ENCODE measurements around the gene UBE4A. TPM values are rescaled to one million over a fixed set of nuclear protein-coding genes. Genes with fewer than 3 reads are reported as not detected.

Gene UBE4A
- total RNA-seq, 3 donors from 2014 or later: 42.3 to 50.1 (median 46.1) TPM

DNA sequence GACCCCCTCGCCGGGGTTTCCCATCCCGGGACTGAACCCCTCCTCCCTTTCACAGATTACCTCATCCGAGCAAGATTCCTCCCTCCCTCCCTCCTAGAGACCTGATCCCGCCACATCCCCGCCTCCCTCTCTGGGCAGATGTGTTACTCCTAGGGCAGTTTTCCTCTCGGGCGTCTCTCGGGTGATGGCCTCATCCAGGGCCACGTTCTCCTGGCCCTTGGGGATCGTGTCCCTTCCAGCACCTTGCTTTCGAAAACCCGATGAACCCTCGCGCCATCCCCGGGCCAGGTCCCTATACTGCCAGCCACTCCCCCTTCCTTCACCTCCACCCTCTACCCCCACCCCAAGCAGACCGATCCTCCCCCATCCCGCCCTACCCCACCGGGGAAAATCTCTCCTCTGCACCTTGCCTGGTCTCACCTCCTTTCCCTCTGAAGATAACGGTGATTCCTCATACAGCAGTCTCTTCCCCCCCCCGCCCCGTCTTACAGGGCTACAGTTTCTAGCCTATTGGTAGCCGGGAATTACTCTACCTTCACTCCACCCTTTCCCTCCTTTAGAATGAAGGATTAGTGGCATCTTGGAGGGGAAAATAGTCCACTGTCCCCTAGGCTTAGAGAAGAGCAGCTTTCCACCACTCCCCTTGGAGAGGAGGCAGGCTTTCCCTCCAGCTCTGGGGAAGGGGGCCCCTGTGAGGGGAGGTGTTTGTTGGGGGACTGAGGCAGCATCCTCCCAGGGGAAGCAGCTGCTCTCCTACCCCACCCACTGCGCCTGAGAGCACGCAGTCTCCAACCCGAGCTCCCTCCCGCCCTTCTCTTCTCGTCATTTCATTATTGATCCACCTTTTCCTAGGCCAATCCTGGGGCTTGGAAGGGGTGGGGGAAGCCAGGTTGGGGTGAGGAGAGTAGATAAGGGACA lies 78.1 kb downstream of the UBE4A start:
- TF ChIP-seq, protein P1, sequence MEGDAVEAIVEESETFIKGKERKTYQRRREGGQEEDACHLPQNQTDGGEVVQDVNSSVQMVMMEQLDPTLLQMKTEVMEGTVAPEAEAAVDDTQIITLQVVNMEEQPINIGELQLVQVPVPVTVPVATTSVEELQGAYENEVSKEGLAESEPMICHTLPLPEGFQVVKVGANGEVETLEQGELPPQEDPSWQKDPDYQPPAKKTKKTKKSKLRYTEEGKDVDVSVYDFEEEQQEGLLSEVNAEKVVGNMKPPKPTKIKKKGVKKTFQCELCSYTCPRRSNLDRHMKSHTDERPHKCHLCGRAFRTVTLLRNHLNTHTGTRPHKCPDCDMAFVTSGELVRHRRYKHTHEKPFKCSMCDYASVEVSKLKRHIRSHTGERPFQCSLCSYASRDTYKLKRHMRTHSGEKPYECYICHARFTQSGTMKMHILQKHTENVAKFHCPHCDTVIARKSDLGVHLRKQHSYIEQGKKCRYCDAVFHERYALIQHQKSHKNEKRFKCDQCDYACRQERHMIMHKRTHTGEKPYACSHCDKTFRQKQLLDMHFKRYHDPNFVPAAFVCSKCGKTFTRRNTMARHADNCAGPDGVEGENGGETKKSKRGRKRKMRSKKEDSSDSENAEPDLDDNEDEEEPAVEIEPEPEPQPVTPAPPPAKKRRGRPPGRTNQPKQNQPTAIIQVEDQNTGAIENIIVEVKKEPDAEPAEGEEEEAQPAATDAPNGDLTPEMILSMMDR (IDR thresholded peaks at IDR 0.05): no peak
- intact Hi-C loops (cut with DNase I, micrococcal nuclease): no loop called here
- ATAC-seq: peak; percentile 2

DNA sequence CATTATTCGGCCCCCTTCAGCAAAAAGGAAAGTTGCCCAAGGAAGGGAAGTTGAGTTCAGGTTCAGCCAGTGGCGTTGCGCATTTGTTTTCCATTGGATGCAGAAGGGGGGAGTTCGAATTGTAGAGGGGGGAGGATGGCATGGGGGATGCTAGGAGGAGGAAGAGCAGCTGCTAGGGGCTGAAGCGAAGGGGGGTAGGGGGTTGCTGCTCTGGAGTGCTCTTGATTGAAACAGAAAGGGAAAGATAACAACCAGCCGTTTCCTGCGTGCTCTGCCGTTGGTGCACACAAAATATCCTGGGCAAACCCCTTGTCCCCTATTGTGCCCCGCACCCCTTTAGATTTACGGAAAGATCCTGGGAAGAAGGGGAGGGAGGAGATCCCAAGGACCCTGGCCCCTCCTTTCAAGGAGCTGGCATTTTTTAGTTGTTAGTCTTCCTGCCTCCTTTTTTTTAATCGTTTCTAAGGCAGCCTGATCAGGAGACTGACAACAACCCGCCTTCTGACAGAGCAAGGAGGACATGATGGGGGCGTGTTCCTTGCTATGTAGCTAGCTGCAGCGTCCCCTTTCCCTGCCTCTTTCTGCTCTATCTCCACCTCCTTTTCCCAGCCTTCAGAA lies 79.0 kb downstream of the UBE4A start:
- intact Hi-C loops (cut with DNase I, micrococcal nuclease): no loop called here
- Histone ChIP-seq H3K9me3 (no peaks in the 10 kb centered on the region), H3K4me3 (no peak overlapping the region), H3K36me3 (ENCODE audit: low read depth) (no peaks in the 10 kb centered on the region), H3K4me1 (ENCODE audit: low read depth) (peaks cover 25% of the 10 kb centered on the region)
- TF ChIP-seq, protein P1 (IDR thresholded peaks at IDR 0.05): no peak
- ATAC-seq: peak; percentile 13
- DNase-seq: peak in 1 of 3 donors; percentile 67

More for the DNA sequence above, 78.1 kb downstream of the UBE4A start:
- peak; percentile 61 to 74 (median 67) for DNase-seq
- Histone ChIP-seq H3K4me1 (ENCODE audit: low read depth) (peaks cover 17% of the 10 kb centered on the region), H3K4me3 (peak overlapping the region; percentile 92), H3K9me3 (no peaks in the 10 kb centered on the region), H3K36me3 (ENCODE audit: low read depth) (no peaks in the 10 kb centered on the region)

DNA sequence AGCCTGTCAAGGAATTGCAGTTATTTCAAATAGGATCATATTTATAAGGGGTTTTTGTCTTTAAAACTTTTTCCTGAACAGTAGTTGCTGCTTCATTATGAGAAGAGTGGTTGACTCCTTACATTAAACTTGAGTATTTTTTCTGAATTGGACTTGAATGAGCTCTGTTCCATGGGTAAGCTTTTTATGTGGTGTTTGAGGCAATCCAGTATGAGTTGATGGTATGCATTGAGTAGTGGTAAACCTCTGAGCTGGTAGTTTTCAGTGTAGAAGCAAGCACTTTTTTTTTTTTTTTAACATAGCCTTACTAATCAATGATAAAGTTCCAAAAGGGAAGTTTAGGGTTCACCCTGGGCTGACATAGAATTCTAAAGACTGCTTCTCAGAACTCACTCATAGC lies 80.2 kb downstream of the UBE4A start:
- Histone ChIP-seq H3K4me3 (no peak overlapping the region), H3K9me3 (no peaks in the 10 kb centered on the region), H3K36me3 (ENCODE audit: low read depth) (no peaks in the 10 kb centered on the region), H3K4me1 (ENCODE audit: low read depth) (peaks cover 34% of the 10 kb centered on the region)
- no peak for ATAC-seq
- no peak for DNase-seq
- TF ChIP-seq, protein P1 (IDR thresholded peaks at IDR 0.05): no peak
- intact Hi-C loops (cut with DNase I, micrococcal nuclease): no loop called here

DNA sequence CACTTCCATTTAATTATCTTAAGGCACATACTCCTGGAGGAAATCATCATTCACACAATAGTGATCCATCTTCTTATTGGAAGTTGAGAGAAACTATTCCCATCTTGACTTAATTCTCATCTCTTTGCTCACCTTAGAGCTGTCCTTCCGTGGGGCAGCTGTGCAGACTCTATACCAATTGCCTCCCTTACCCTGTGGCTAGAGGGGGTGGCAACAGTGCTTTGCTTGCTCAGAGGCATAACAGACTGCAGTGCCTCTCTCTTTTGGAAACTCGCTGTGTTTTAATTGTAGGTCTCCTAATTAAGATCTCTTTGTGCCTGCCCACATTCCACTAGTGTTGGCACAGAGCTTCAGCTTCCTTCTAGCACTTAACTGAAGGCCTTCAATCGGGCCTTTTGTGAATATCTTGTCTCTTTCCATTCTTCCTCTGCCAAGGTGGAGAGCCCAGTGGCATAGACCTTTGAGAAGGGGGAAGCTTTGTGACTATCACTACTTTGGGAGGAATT lies 82.4 kb downstream of the UBE4A start:
- no peaks in the 10 kb centered on the region for H3K9me3 ChIP-seq
- H3K36me3 ChIP-seq (ENCODE audit: low read depth): no peaks in the 10 kb centered on the region
- H3K4me3 ChIP-seq: no peak overlapping the region
- TF ChIP-seq, protein P1 (IDR thresholded peaks at IDR 0.05): no peak
- DNase-seq (no peak), ATAC-seq (no peak)
- H3K4me1 ChIP-seq (ENCODE audit: low read depth): peaks cover 31% of the 10 kb centered on the region
- intact Hi-C loops (cut with DNase I, micrococcal nuclease): no loop called here

DNA sequence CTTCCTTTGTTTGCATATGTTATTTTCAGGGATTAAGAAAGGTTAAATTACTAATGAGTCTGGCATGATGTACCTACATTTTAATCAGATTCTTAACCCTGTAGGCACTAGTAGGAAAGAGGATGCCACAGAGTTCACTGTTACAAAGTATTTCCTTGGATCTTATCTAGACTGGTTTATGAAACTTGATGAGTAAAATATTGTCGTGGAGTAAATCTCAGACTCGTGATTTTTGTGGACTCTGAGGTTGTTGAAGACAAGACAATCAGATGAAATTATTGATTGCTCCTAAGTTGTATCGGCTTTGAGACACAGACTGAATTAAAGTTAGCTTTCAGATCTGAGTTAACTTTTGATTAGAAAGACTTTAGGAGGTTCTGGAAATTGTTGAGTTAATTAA lies 82.9 kb downstream of the UBE4A start:
- TF ChIP-seq, protein P1 (IDR thresholded peaks at IDR 0.05): no peak
- no peak for ATAC-seq
- peaks cover 31% of the 10 kb centered on the region for H3K4me1 ChIP-seq (ENCODE audit: low read depth)

More for the DNA sequence above, 82.9 kb downstream of the UBE4A start:
- H3K4me3 ChIP-seq: no peak overlapping the region
- no peak for DNase-seq
- no peaks in the 10 kb centered on the region for H3K36me3 ChIP-seq (ENCODE audit: low read depth)
- no peaks in the 10 kb centered on the region for H3K9me3 ChIP-seq
- intact Hi-C loops (cut with DNase I, micrococcal nuclease): no loop called here

All from mucosa of descending colon (tissue), 3 donors.